Ectodermal cell (in vitro differentiated cells): ENCODE measurements around the gene PER2.

Experiments used
- H3K27ac ChIP-seq: 2 replicates; pipeline ENCODE4 v1.7.0; 2013; ENCODE audit warnings: mild to moderate bottlenecking, low read depth, low read length; ENCODE audit not compliant: insufficient read depth, poor library complexity, severe bottlenecking
- H3K27me3 ChIP-seq: 2 replicates; pipeline ENCODE4 v1.7.0; 2013; ENCODE audit warnings: mild to moderate bottlenecking, low read length; ENCODE audit not compliant: insufficient read depth, control insufficient read depth, poor library complexity, severe bottlenecking
- H3K36me3 ChIP-seq: one replicate; pipeline ENCODE4 v1.7.0; 2013; ENCODE audit warnings: low read length; ENCODE audit not compliant: control insufficient read depth, insufficient read depth
- H3K4me1 ChIP-seq: one replicate; pipeline ENCODE4 v1.7.0; 2013; ENCODE audit warnings: low read length; ENCODE audit not compliant: control insufficient read depth, insufficient read depth
- H3K4me3 ChIP-seq: 2 replicates; pipeline ENCODE4 v1.7.0; 2013; ENCODE audit warnings: low read depth, low read length, control low read depth; ENCODE audit not compliant: insufficient read depth
- H3K9me3 ChIP-seq: 2 replicates; pipeline ENCODE4 v1.7.0; 2013; ENCODE audit warnings: mild to moderate bottlenecking, low read length, moderate library complexity; ENCODE audit not compliant: control insufficient read depth
- WGBS, 2 experiments: methylation state at CpG; one replicate each; pipeline ENCODE4 v1.1.7; 2013; ENCODE audit warnings: missing lambda C conversion rate in 2 of 2; 5-methylcytosine and 5-hydroxymethylcytosine counted together

PER2 gene

DNA sequence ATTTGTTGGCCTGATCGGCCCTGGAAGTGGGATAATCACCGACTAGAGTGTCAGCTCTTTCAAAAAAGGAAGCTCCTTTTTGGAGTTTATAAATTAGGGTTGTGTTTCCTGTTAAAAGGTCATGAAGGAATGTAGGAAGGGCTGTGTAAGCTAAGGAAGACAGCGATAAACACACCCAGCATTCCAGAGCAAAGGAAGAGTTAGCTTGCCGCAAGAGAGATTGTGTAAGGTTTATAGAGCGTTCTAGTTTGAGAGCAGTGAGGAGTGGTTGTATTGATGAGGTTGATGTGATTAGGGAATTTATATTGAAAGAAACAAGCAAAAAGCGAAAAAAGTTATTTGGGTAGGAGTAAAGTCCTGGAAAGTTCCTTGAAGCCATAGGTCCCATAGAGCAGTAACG is 81.4 kb downstream of the PER2 start:
- Histone ChIP-seq H3K36me3 (no peaks in the 10 kb centered on the region), H3K4me3 (no peak overlapping the region), H3K27ac (no peak overlapping the region), H3K9me3 (no peaks in the 10 kb centered on the region), H3K27me3 (peaks cover 17% of the 10 kb centered on the region), H3K4me1 (peaks cover 6% of the 10 kb centered on the region)
- 86 to 88% methylated on average over 7 of the region's 7 CpGs for WGBS, 2 experiments

DNA sequence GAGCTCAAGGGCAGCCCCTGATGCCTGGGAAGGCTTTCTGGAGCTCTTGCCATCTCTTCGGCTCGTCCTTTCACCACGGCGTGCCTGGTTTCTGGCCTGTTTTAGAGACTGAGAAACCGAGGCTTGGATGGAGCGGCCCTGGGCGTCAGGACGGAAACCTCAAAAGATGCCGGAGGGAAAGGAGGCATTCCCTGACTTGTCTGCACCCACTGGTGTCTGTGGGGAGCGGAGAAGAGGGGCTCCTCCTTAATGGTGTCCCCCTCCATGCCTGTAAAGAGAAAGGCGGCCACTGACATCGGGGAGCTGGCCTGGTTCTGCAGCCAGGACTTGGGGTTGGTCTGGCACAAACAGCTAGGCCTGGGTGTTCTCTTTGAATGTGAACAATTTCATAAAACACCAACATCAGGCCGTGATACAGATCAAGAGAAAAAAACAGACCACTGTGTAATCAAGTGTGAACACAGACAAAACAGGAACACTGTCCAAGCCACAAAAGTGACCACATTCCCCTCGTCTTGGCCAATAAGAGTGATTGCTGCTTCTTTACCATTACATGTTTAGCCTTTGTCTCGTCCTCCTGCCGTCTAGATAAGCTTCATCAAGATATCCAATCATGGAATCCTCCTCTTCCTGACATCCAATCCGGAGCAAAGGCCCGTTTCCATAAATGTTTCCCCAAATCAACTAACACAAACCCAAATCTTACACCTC is 84.3 kb downstream of the PER2 start:
- 78 to 79% methylated on average over 18 of the region's 18 CpGs for WGBS, 2 experiments
- peaks cover 6% of the 10 kb centered on the region for H3K27me3 ChIP-seq
- peaks cover 7% of the 10 kb centered on the region for H3K4me1 ChIP-seq
- H3K4me3 ChIP-seq: peak overlapping the region; percentile 37
- H3K9me3 ChIP-seq: no peaks in the 10 kb centered on the region
- no peaks in the 10 kb centered on the region for H3K36me3 ChIP-seq
- no peak overlapping the region for H3K27ac ChIP-seq

DNA sequence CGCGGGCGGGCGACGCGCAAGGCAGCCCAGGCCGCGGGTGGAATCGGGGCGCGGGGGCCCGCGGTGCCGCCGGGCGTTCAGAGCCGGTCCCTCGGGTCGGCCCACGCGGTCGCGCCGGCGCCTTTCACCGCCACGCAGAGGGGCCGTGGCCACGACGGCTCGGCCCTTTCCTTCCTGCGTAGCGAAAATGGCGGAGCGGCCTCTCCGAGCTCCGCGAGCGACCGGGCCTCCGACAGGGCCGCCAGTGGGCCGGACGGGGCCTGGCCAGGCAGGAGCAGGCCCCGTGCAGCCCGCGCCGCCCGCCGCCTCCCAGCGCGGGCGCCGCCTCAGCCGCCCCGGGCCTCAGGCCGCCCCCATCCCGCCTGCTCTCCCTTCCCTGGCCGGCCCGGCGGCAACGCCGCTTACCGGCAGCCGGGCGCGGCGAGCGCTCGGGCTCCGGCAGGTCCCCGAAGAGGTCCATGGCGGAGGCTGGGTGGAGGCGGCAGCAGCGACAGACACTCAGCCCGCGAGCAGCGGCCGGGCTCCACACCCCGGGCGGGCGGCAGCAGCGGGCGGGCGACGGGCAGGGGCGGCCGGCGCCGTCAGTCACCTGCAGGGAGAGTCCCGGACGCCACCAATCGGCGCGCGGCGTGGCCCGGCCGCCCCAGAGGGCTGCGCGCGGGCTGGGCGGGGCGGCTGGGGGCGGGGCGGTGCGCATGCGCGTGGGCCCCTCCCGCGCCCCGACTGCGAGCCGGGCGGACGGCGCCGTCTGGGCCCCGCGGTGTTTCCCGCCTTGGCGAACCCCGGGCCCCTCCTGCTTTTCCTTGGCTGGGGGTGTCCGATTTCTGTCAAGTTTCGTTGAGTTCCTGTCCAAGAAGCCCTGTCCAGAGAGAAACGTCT is 85.1 kb downstream of the PER2 start, which contains the start of gene ILKAP:
Gene ILKAP, minus strand, starts transcription at position 602 of the 879 bp plus-strand sequence. Its CDS starts 142 bp downstream, at position 460.
- H3K27me3 ChIP-seq: peaks cover 6% of the 10 kb centered on the region
- no peak within 1 kb of the TSS for H3K27ac ChIP-seq
- H3K4me1 ChIP-seq: peaks cover 7% of the 10 kb centered on the region
- WGBS, 2 experiments: 0% methylated on average over 126 of the region's 126 CpGs
- H3K9me3 ChIP-seq: no peaks in the 10 kb centered on the region
- H3K36me3 ChIP-seq: no peaks in the 10 kb centered on the region
- peak within 1 kb of the TSS; percentile 72 for H3K4me3 ChIP-seq

DNA sequence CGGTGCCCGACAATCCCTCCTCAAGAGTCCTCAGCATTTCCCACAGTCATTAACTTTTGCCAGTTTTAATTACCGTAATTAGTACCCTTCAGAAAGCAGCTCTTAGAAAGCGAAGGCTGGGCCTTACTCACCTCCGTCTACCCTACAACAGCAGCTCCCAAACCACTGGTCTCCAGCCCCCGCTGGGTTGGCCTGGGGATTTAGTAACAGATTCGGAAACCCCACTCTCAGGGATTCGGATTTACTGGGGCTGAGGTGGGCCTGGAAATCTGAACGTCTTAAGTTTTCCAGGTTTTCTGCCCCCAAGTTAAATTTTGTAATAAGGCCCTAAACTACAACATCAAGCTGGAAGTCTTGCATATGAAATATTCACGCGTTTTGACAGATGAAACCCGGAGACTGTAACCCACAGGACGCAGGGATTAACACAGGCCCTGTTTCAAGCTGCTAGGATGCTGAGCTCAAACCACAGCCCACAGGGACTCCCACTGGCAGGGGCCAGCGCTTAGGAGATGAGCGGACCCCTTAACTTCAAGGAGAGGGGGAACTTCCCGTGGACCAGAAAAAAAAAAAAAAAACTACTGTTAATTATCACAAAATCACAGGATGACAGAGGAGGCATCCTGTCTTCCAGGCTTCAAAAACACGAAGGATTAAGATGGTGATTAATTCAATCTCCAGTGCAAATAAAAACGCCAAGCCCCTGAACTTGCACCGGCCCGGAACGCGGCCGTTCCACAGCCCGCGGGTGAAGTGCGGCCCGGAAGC is 85.9 kb downstream of the PER2 start:
- peak overlapping the region; percentile 72 for H3K4me3 ChIP-seq
- WGBS, 2 experiments: 15 to 16% methylated on average over 27 of the region's 27 CpGs
- no peaks in the 10 kb centered on the region for H3K9me3 ChIP-seq
- H3K36me3 ChIP-seq: no peaks in the 10 kb centered on the region
- no peak overlapping the region for H3K27ac ChIP-seq
- peaks cover 7% of the 10 kb centered on the region for H3K4me1 ChIP-seq
- H3K27me3 ChIP-seq: peaks cover 1% of the 10 kb centered on the region
